Forelimb muscle (tissue), 1 donor: ENCODE measurements around the gene CDKN2D. TPM values are rescaled to one million over a fixed set of nuclear protein-coding genes. Genes with fewer than 3 reads are reported as not detected.

ENCODE experiments used
- DNase-seq: peaks from one replicate; pipeline ENCODE4 v3.0.0-alpha.2; 2013; ENCODE audit warnings: low read depth
- polyA plus RNA-seq: library from polyadenylated mRNA; unstranded; fragments of 120-200 nt; gene quantifications from one replicate; pipeline ENCODE4 v1.2.1, GENCODE V29; 2013; ENCODE audit not compliant: insufficient read length

The CDKN2D gene
- polyA plus RNA-seq, 1 donor, result 15.1 TPM

GRCh38 chr19:10520652-10521318 lies 48.0 kb downstream of the CDKN2D start:
- DNase-seq, result no peak

- no peak for DNase-seq
Observed at GRCh38 chr19:10519421-10519820, 49.4 kb downstream of the CDKN2D start.

DNA sequence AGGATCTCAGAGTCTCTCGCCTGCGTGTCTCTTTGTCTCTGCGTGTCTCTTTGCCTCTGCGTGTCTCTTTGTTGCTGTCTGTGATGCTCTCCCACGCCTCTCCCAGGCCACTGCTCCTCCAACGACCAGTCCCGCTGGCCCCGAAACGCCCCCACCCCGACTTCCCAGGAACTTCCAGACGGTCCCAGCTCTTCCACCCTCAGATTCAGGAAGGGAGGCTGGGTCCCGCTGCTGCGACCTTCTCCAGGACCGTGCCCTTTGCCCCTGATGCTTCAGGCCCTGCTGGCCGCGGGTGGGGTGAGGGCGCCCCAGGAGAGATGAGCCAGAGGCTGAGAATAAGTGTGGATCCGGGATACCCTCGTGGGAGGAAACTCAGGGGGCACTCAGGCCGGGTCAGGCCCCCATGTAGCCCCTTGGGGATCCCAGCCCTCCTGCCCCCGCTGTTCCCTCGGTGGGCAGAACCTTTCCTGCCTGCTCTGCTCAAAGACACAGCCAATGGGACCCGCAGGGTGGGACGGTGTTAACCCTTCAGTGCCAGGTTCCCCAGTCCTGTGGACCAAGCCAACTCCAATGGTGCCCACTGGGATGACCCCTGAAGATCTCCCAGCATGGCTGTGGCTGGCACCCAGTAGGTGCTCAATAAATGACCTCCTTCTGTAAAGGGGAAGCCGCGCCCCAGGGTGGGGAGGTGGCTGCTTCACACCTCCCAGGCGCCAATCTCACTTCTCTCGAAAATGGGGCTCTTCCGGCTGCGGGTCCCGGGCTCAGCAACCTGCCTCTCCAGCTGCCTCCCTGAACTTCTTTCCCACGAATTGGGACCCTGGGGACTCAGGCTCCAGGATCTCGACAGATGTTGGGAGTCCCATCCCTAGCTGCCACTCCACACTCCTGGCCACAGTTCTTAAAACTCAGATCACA lies 50.1 kb downstream of the CDKN2D start:
- DNase-seq, result no peak

DNA sequence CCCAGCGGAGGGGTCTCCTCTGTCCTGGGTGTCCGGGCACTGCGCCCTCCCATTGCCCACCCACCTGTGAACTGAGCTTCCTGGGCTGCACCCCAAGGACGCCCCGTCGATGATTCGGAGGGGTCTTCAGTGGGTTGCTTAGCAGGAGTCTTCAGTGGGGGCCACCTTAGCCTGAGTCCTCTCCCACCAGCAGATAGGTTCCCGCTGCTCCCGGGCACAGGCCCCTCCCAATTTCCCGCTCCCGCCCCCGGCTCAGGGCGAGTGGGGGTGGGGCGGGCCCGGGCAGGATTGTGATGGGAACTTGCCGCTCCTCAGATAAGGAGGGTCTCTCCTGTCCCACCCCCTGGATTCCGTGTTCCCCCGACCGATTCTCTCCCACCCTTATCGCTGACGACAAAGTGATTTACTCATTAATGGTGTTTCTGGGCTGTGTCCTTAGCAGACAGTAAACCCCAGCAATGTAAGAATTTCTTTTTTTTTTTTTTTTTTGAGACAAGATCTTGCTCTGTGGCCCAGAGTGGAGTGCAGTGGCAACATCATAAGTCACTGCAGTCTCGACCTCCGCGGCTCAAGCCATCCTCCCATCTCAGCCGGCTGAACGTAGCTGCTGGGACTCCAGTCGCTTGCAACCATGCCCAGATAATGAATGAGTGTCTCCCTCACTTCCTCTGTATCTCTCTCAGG lies 50.9 kb downstream of the CDKN2D start:
- no peak for DNase-seq

DNA sequence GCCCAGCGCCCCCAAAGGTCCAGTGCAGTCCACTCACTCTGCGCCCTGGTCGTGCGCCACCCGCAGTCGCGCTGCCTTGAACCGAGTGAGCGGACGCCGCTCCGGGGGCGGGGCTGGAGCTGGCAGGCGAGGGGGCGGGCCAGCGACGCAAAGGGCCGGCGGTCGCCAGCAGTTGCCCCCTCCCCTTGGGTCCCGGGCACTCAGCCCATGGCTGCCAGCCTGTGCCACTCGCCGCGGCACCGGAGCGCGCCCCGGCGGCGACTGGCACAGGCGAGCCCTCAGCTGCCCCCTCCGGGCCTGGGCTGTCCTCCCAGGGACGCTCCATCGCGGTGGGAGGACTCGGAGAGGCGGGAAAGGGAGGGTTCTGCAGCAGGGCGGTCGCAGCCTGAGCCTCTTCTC lies 51.4 kb downstream of the CDKN2D start, which contains the start of gene S1PR5:
Gene S1PR5 (minus strand): TSS at position 87 of the 399 bp plus-strand sequence. CDS start 2,436 bp downstream, outside the sequence.
- no peak for DNase-seq

DNA sequence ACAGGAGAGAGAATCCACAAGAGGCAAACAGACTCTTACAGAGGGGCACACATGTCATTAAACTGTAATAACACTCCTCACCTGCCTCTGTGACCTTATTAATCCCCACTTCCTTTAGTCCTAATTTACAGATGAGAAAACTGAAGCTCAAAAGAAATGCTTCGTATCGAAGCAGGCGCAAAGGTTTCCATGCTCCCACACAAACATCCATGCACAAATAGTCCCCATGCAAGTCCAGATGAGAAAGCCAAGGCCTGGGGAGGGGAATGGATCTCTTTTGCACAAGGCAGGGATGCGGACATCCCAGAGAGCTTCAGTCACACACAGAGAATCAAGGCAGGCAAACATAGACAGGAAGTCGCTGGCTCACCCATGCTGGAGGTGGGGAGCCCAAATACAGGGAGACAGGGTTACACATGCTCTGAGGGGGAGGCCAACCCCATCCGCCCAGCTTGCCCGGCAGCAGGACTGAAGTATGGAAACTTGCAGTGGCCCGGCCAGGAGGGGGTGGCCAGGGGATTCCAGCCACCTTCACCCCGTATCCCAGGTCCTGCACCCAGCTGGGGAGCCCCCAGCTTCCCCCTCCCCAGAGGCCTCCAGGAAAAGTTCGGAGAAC lies 52.0 kb downstream of the CDKN2D start:
- no peak for DNase-seq

Other genes starting within 250 kb of the CDKN2D start
- gene RAVER1, start 235.4 kb downstream of the CDKN2D start, polyA plus RNA-seq, result 10.9 TPM
- 4.9 TPM for gene ICAM3, start 229.4 kb downstream of the CDKN2D start, polyA plus RNA-seq
- gene TYK2, start 188.4 kb downstream of the CDKN2D start, polyA plus RNA-seq, result 74.5 TPM
- 133 TPM for gene CDC37, start 165.4 kb downstream of the CDKN2D start, polyA plus RNA-seq
- gene PDE4A, start 148.4 kb downstream of the CDKN2D start, polyA plus RNA-seq, result 3.3 TPM
- 66.1 TPM for gene KEAP1, start 65.6 kb downstream of the CDKN2D start, polyA plus RNA-seq
- 1.1 TPM for gene S1PR5, start 51.5 kb downstream of the CDKN2D start, polyA plus RNA-seq
- 22.7 TPM for gene ATG4D, start 25.1 kb downstream of the CDKN2D start, polyA plus RNA-seq
- 22.0 TPM for gene KRI1, start 3.0 kb downstream of the CDKN2D start, polyA plus RNA-seq
- gene AP1M2, start 18.3 kb upstream of the CDKN2D start, polyA plus RNA-seq, result not detected
- gene SLC44A2, start 56.6 kb upstream of the CDKN2D start, polyA plus RNA-seq, result 132 TPM
- gene ILF3, start 85.4 kb upstream of the CDKN2D start, polyA plus RNA-seq, result 147 TPM
- gene QTRT1, start 132.5 kb upstream of the CDKN2D start, polyA plus RNA-seq, result 31.7 TPM
- gene DNM2, start 149.1 kb upstream of the CDKN2D start, polyA plus RNA-seq, result 75.8 TPM